ENCODE results near the gene KIF26A.

The KIF26A gene

DNA sequence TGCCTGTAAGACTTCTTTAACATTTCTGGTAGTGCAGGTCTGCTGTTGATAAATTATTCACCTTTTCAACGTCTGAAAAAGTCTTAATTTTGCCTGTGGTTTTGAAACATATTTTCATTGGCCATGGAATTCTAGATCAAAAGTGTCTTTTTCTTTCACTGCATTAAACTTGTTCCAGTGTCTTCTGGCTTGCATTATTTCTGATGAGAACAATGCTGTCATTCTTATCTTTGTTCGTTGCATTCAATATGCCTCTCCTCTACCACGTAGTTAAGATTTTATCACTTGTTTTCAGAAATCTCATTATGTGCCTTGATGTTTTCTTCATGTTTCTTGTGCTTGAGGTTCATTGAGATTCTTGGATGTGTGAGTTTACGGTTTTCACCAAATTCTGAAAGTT lies 13.4 kb upstream of the KIF26A start:
- no peak for TF ChIP-seq EGR1 (IDR thresholded peaks at IDR 0.05)
- TF ChIP-seq, protein P1, sequence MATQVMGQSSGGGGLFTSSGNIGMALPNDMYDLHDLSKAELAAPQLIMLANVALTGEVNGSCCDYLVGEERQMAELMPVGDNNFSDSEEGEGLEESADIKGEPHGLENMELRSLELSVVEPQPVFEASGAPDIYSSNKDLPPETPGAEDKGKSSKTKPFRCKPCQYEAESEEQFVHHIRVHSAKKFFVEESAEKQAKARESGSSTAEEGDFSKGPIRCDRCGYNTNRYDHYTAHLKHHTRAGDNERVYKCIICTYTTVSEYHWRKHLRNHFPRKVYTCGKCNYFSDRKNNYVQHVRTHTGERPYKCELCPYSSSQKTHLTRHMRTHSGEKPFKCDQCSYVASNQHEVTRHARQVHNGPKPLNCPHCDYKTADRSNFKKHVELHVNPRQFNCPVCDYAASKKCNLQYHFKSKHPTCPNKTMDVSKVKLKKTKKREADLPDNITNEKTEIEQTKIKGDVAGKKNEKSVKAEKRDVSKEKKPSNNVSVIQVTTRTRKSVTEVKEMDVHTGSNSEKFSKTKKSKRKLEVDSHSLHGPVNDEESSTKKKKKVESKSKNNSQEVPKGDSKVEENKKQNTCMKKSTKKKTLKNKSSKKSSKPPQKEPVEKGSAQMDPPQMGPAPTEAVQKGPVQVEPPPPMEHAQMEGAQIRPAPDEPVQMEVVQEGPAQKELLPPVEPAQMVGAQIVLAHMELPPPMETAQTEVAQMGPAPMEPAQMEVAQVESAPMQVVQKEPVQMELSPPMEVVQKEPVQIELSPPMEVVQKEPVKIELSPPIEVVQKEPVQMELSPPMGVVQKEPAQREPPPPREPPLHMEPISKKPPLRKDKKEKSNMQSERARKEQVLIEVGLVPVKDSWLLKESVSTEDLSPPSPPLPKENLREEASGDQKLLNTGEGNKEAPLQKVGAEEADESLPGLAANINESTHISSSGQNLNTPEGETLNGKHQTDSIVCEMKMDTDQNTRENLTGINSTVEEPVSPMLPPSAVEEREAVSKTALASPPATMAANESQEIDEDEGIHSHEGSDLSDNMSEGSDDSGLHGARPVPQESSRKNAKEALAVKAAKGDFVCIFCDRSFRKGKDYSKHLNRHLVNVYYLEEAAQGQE (IDR thresholded peaks at IDR 0.05; ENCODE audit: low read depth): no peak
- TF ChIP-seq ZBTB7A (IDR thresholded peaks at IDR 0.05; ENCODE audit: low read depth): no peak
- TF ChIP-seq FOXM1 (IDR thresholded peaks at IDR 0.05; ENCODE audit: borderline replicate concordance, low read depth): no peak
- TF ChIP-seq EP300 (IDR thresholded peaks at IDR 0.05; ENCODE audit: borderline replicate concordance): no peak
- TF ChIP-seq, protein P2, sequence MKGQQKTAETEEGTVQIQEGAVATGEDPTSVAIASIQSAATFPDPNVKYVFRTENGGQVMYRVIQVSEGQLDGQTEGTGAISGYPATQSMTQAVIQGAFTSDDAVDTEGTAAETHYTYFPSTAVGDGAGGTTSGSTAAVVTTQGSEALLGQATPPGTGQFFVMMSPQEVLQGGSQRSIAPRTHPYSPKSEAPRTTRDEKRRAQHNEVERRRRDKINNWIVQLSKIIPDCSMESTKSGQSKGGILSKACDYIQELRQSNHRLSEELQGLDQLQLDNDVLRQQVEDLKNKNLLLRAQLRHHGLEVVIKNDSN (IDR thresholded peaks at IDR 0.05): no peak
- TF ChIP-seq YY1 (IDR thresholded peaks at IDR 0.05; ENCODE audit: low read depth): no peak
- no peak for TF ChIP-seq CEBPB (IDR thresholded peaks at IDR 0.05)
- TF ChIP-seq TEAD4 (IDR thresholded peaks at IDR 0.05): no peak
- no peak for TF ChIP-seq TAF1 (IDR thresholded peaks at IDR 0.05; ENCODE audit: low read depth)
- TF ChIP-seq RAD21 (IDR thresholded peaks at IDR 0.05; ENCODE audit: low read depth): no peak
- no peak for TF ChIP-seq TCF12 (IDR thresholded peaks at IDR 0.05; ENCODE audit: low read depth)
- TF ChIP-seq, protein P3, sequence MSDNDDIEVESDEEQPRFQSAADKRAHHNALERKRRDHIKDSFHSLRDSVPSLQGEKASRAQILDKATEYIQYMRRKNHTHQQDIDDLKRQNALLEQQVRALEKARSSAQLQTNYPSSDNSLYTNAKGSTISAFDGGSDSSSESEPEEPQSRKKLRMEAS (IDR thresholded peaks at IDR 0.05): no peak
- TF ChIP-seq NFIC (IDR thresholded peaks at IDR 0.05): no peak
- no peak for TF ChIP-seq CREB1 (IDR thresholded peaks at IDR 0.05; ENCODE audit: low read depth)

DNA sequence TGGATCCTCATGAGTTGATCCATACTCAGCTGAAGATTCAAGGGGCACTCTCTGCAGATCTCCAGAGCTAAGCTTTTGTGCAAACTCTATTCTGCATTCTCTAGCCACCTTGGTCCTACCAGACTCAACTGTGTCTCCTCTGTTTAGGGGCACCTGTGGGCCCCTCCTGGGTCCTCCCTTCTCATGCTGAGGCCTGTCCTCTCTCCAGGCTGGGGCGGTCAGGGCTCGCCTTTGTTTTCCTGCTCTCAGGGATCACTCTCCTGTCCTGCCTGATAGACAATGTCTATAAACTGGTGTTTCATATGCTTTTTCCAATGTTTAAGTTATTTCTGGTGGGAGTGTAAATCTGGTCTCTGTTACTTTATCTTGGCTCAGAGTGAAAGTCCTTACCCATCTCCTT lies 11.6 kb upstream of the KIF26A start:
- no peak for TF ChIP-seq NFIC (IDR thresholded peaks at IDR 0.05)
- TF ChIP-seq CREB1 (IDR thresholded peaks at IDR 0.05; ENCODE audit: low read depth): no peak
- no peak for TF ChIP-seq YY1 (IDR thresholded peaks at IDR 0.05; ENCODE audit: low read depth)
- no peak for TF ChIP-seq CEBPB (IDR thresholded peaks at IDR 0.05)
- TF ChIP-seq TEAD4 (IDR thresholded peaks at IDR 0.05): no peak
- no peak for TF ChIP-seq EGR1 (IDR thresholded peaks at IDR 0.05)
- TF ChIP-seq EP300 (IDR thresholded peaks at IDR 0.05; ENCODE audit: borderline replicate concordance): no peak
- TF ChIP-seq, protein P1 (IDR thresholded peaks at IDR 0.05; ENCODE audit: low read depth): no peak
- no peak for TF ChIP-seq TCF12 (IDR thresholded peaks at IDR 0.05; ENCODE audit: low read depth)
- TF ChIP-seq RAD21 (IDR thresholded peaks at IDR 0.05; ENCODE audit: low read depth): no peak
- TF ChIP-seq, protein P3 (IDR thresholded peaks at IDR 0.05): no peak
- TF ChIP-seq, protein P2 (IDR thresholded peaks at IDR 0.05): no peak
- TF ChIP-seq FOXM1 (IDR thresholded peaks at IDR 0.05; ENCODE audit: borderline replicate concordance, low read depth): no peak

DNA sequence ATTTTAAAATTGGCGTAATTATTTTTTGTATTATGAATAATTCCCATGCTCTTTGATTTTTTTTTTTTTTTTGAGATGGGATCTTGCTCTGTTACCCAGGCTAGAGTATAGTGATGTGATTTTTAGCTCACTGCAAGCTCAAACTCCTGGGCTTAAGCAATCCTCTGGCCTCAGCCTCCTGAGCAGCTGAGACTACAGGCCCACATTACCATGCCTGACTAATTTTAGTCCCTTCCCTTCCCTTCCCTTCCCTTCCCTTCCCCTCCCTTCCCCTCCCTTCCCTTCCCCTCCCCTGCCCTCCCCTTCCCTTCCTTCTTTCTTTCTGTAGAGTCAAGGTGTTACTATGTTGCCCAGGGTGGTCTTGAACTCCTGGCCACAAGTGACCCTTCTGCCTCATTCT lies 9.4 kb upstream of the KIF26A start:
- TF ChIP-seq CEBPB (IDR thresholded peaks at IDR 0.05) (no peak), NFIC (IDR thresholded peaks at IDR 0.05) (no peak), TEAD4 (IDR thresholded peaks at IDR 0.05) (no peak), TCF12 (IDR thresholded peaks at IDR 0.05; ENCODE audit: low read depth) (no peak), EP300 (IDR thresholded peaks at IDR 0.05; ENCODE audit: borderline replicate concordance) (no peak), YY1 (IDR thresholded peaks at IDR 0.05; ENCODE audit: low read depth) (no peak), EGR1 (IDR thresholded peaks at IDR 0.05) (no peak), FOXM1 (IDR thresholded peaks at IDR 0.05; ENCODE audit: borderline replicate concordance, low read depth) (no peak), TAF1 (IDR thresholded peaks at IDR 0.05; ENCODE audit: low read depth) (no peak), CREB1 (IDR thresholded peaks at IDR 0.05; ENCODE audit: low read depth) (no peak), RAD21 (IDR thresholded peaks at IDR 0.05; ENCODE audit: low read depth) (no peak), ZBTB7A (IDR thresholded peaks at IDR 0.05; ENCODE audit: low read depth) (no peak)
- TF ChIP-seq, protein P3 (IDR thresholded peaks at IDR 0.05): no peak
- TF ChIP-seq, protein P2 (IDR thresholded peaks at IDR 0.05): no peak
- TF ChIP-seq, protein P1 (IDR thresholded peaks at IDR 0.05; ENCODE audit: low read depth): no peak

Measured in Ishikawa (cell line).